Measurements from ENCODE around the gene CXCL5. TPM values are rescaled to one million over a fixed set of nuclear protein-coding genes. Genes with fewer than 3 reads are reported as not detected.

The CXCL5 gene
- total and polyA plus RNA-seq, 2 of the 4 experiments (the other 2 are of a cell fraction), result 0.14 TPM; not detected in 1

GRCh38 chr4:73970011-73970410 is 28.5 kb downstream of the CXCL5 start:
- Histone ChIP-seq H2AFZ (replicated peaks; ENCODE audit: low read length, poor library complexity) (no peak overlapping the region), H4K91ac (ENCODE audit: insufficient read depth, low read depth, low read length) (no peak overlapping the region), H3K18ac (ENCODE audit: low read depth, low read length) (no peak overlapping the region), H3K27me3 (ENCODE audit: control insufficient read depth, insufficient read depth, low read length) (peaks cover 7% of the 10 kb centered on the region), H2BK120ac (ENCODE audit: low read depth, low read length) (no peak overlapping the region), H3K4me1 (ENCODE audit: control insufficient read depth, insufficient read depth, low read length) (no peaks in the 10 kb centered on the region), H3K4me2 (ENCODE audit: low read depth, low read length) (no peak overlapping the region), H4K5ac (ENCODE audit: low read depth, low read length) (no peak overlapping the region), H3K9ac (ENCODE audit: low read depth, low read length) (no peak overlapping the region), H3K79me1 (ENCODE audit: low read depth in 1 of 2, low read length in 2 of 2) (no peaks in the 10 kb centered on the region), H4K20me1 (ENCODE audit: insufficient read depth, low read length) (no peaks in the 10 kb centered on the region), H2AK9ac (replicated peaks; ENCODE audit: low read depth, low read length, poor library complexity) (no peak overlapping the region), H3K36me3 (ENCODE audit: control insufficient read depth, insufficient read depth, low read length) (no peaks in the 10 kb centered on the region), H2AK5ac (ENCODE audit: low read depth, low read length) (no peak overlapping the region), H3K27ac (ENCODE audit: insufficient read depth, low read length) (no peak overlapping the region), H2BK20ac (ENCODE audit: low read depth, low read length) (no peak overlapping the region), H2BK5ac (ENCODE audit: low read depth, low read length, poor library complexity, severe bottlenecking) (no peak overlapping the region), H2BK15ac (ENCODE audit: low read depth, low read length) (no peak overlapping the region), H3K9me1 (ENCODE audit: insufficient read depth, low read length) (no peaks in the 10 kb centered on the region), H3K9me3 (ENCODE audit: control insufficient read depth, insufficient read depth, low read length) (0 out of 2 replicates have a peak, but pooled peaks cover 4% of the 10 kb centered on the region), H3K4me3 (ENCODE audit: insufficient read depth, low read depth, low read length) (no peak overlapping the region), H4K8ac (ENCODE audit: low read depth in 2 of 2, low read length in 2 of 2) (no peak overlapping the region), H3K23ac (ENCODE audit: low read depth, low read length) (no peak overlapping the region), H3K56ac (ENCODE audit: extremely low read depth, insufficient read depth, low read length) (no peak overlapping the region), H3K14ac (replicated peaks; ENCODE audit: low read depth, low read length) (no peak overlapping the region), H3K4ac (ENCODE audit: low read depth, low read length) (no peak overlapping the region)
- dilution Hi-C loops (cut with HindIII; ENCODE audit: low sequenced_read_pairs, unreplicated experiment), result no loop called here
- ChIA-PET POLR2A (ENCODE audit: unreplicated experiment) (interaction anchor here (0.6 kb wide), 1 partner anchor 206 kb away, joined by 4 read pairs; no protein-coding TSS in a partner anchor), CTCF (interaction anchor here (0.8 kb wide), 1 partner anchor 69 kb away, joined by 3 read pairs; the partner anchor contains the start of gene CXCL3)
- no peak for TF ChIP-seq USF2 (IDR thresholded peaks at IDR 0.05; ENCODE audit: low read depth, low read length)
- no TSS peak for BruUV-seq (replicated peaks)
- ATAC-seq (ENCODE audit: low read depth) (no peak), DNase-seq (no peak)
- in situ Hi-C loops (cut with MboI; ENCODE audit: low sequenced_read_pairs), result no loop called here
- no CpG with 5 or more reads among the region's 1 CpG for WGBS, 2 experiments (ENCODE audit: extremely low coverage in 2 of 2, insufficient read length in 1 of 2)
- intact Hi-C loops (cut with micrococcal nuclease), result no loop called here
